ENCODE results near the gene PRMT2.

Gene PRMT2

DNA sequence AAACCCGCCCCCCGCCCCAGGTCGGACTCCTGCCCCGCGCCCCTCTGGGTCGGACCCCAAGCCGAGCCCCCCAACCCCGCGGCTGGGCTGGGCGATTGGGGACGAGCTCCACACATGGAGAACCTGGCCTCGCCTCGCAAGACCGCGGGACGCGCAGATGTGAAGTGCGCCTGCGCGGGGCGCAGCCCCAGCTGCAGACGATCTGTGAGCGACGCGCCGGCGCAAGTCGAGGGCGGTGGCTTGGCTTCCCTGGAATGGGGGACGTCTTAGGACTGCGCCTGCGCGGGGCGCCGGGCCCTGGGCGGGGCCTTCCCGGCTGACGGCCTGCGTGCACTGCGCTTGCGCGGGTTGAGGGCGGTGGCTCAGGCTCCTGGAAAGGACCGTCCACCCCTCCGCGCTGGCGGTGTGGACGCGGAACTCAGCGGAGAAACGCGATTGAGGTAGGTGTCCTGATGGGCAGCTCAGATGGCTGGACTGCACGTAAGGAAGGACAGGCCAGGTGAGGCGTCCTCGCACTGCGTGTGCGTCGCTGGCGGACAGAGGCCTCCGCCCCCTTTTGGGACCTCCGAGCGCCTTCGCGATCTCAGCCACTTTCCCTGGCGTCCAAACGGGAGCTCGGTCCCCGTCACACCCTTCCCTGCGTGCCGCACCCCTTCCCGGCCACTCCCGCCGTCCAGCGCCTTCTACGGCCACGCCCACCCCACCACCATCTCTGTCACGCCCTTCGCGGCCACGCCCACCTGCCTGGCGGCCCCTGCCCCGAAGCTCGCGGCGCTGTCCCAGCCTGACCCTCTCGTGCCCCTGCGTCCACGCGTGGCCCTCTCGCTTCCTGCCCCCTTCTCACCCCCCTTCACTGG, at the start of gene PRMT2:
PRMT2 (plus strand) TSS at position 351 of the 857 bp plus-strand sequence. CDS start 1,278 bp downstream, outside the sequence.
- DNase-seq (ENCODE audit: low read depth in 3 of 3): peak; percentile 95 to 98 (median 96)

DNA sequence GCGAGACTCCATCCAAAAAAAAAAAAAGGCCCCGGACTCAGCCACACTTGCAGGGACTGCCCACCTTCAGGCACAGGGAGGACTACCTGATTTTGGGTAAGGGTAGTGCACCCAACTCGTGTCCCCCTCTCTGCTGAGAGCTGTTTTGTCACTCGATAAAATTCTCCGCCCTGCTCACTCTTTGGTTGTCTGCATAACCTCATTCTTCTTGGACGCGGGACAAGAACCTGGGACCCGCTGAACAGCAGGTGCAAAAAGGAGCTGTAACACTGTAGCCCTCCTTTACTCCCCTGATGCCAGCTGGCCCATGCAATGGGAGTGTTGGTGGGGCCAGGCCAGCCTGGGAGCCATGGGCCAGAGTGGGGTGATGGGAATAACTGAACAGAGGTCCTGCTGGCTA, 41.2 kb upstream of the PRMT2 start:
- DNase-seq (ENCODE audit: low read depth in 3 of 3): no peak

DNA sequence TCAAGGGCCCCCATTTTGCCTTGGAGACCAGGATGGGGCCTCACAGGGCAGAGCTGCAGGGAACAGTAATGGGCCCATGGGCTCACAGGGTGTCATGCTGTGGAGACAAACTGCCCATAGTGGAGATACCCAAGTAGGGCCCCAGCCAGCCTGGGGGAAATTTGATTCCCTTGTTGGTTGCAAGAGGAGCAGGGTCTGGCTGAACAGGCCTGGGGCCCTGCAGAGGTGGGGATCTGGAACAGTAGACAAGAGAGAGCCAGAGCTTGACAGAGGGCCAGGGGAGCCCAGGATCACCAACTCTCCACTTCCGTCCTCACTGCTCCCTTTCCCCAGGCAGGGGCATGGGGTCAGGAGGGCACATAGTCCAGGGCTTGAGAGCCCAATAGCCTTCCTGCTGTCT, 39.3 kb upstream of the PRMT2 start:
- DNase-seq (ENCODE audit: low read depth in 3 of 3): no peak

DNA sequence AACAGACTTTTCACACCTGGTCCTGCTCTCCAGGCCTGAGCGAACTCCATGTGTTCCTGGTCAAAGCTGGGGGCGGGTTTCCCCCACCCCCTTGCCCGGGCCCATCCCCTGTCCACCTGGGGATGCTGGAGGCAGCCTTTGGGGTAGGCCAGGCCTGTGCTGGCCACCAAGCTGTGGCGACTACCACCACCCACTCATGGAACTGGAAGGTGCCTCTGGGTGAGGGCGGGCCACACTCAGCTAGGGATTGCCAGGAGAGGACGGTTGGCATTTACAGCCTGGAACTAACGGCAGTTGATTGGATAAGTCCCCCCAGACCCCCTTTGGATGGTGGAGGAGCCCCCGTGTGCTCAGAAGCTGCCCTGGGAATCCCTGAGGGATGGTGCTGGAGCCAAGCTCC, 38.4 kb upstream of the PRMT2 start:
- DNase-seq (ENCODE audit: low read depth in 3 of 3): no peak

DNA sequence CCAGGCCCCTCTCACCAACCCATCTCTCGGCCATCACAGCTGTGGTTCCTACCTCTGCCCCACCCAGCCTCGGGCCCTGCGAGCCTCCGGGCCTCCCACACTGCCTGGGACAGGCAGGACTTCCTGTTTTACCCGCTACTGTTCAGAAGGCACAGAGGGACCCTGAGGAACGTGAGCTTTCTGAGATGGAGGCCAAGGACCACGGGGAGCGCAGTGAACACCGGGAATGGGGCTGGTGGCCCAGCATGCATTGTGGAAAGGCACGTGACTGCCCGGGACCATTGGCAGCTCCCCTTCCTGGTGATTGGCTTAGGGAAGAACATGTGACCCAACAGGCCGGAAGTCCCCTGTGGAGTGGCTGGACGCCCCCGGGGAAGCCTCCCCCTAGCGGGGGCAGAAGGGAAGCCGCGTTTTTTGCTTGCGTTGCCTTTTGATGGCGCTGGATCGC, 37.6 kb upstream of the PRMT2 start:
- no peak for DNase-seq (ENCODE audit: low read depth in 3 of 3)

DNA sequence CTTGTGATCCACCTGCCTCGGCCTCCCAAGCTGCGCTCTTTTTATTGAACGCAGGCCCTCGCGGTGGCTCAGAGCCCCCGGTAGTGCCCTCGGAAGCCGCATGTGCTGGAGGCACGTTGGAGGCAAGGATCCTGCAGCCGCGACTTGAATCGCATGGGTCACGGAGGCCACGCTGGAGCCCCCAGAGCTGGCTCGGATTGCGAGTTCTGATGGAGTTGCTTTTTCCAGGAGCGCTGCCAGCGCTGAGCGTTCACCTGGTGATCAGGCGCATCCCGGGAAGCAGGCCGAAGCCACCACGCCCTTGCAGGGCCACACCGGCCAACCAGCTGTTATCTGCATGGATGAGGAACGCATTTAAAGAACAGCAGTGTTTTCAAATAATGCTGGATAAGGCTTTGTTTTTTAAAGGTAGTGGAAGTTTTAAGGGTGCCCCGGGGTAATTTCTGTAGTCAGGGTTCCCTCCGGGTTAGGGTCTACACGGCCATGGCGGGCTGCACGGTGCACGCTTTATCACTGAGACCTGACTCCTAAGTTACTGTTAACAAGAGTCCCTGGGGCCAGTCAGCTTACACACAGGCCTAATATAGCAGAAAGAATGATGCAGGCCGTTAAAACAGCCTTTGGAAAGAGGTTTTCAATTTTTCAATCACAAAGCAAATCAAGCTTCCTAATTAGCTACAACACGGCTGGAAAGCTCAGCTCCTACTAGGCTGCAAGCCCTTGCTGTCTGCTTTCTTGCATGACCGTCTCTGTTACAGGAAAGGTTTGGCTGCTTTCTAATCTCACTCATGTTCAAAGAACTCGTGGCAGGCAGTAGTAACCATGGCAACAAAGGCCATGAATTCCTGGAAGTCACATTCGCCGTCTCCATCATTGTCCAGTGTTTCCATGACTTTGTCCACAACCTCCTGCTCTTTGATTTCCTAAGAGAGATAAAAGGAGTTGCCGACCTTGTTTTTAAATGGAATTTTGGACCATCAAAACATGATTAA, 36.6 kb upstream of the PRMT2 start:
- DNase-seq (ENCODE audit: low read depth in 3 of 3): no peak

DNA sequence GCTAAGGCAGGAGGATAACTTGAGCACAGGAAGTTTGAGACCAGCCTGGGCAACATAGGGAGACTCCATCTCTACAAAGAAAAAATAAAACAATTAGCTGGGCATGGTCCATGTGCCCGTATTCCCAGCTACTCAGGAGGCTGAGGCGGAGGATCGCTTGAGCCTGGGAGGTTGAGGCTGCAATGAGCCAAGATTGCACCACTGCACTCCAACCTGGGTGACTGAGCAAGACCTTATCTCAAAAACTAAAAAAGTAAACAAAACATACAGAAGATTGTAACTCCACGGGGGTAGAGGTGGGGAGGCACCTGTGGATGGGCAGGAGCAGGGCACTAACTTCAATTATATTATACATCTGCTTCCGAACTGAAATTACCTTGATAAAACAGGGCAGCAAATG, 35.2 kb upstream of the PRMT2 start:
- DNase-seq (ENCODE audit: low read depth in 3 of 3): no peak

DNA sequence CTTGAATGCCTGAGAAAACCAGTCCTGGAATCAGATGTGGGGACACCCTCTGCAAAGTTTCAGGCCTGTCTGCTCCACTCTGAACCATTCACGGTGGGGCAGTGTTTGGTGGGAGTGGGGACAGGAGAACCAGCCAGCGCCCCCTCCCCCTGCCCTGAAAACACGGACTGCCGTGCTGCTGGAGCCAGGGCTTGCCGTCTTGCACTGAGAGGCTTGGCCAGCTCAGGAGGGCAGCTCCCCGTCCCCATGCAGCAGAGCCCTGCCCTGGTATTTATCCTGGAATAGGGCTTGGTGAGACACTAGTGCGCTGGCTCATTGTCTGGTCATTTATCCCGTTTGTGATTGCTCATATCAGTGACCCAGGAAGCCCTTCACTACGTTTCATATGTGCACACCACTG, 34.5 kb upstream of the PRMT2 start:
- no peak for DNase-seq (ENCODE audit: low read depth in 3 of 3)

DNA sequence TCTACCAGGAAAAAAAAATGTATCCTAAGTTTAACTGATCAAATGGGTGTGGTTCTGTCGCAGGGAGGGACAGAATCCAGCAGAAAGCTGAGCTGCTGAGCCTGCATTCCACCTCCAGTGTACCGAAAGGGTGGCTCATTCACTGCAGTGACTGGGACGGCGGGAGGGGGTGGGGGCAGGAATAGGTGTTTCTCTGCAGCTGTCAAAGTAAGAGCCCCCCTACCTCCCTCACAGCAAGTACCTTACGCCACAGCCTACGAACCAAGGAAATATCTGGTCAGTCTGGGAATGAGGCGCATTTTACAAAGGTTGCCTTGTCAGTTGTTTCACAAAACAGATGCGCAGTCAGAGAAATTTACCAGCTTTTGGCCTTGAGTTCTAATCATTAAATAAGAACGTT, 32.2 kb upstream of the PRMT2 start:
- DNase-seq (ENCODE audit: low read depth in 3 of 3): no peak

DNA sequence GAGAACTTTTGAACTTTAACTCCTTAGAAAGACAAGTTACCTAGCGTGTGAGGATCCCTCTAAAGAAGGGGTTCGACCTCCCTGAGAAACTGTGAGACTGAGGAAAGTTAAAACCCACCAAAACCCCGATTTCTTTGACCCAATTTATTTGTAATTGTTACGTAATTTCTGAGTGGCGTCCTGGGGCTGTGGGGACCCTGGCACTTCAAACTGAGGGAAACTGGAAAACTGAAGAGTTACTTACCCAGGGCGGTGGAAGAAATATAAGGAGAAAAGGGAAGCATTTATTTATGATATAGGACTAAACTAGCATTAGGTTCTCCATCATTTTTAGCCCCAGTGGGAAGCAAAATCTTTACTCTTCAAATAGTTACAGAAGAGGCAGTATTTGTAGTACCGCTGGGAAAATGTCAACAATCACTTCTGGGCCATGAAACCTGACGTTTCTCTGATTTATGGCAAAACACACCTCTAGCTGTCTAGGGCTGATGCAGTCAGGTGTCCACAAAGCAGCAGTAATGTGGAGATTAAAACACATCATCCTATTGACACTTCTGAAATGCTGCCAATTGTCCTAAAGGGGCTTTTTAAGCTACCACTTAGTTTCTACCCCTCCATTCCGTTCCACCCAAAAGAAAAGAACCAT, 31.0 kb upstream of the PRMT2 start:
- DNase-seq (ENCODE audit: low read depth in 3 of 3): no peak

DNA sequence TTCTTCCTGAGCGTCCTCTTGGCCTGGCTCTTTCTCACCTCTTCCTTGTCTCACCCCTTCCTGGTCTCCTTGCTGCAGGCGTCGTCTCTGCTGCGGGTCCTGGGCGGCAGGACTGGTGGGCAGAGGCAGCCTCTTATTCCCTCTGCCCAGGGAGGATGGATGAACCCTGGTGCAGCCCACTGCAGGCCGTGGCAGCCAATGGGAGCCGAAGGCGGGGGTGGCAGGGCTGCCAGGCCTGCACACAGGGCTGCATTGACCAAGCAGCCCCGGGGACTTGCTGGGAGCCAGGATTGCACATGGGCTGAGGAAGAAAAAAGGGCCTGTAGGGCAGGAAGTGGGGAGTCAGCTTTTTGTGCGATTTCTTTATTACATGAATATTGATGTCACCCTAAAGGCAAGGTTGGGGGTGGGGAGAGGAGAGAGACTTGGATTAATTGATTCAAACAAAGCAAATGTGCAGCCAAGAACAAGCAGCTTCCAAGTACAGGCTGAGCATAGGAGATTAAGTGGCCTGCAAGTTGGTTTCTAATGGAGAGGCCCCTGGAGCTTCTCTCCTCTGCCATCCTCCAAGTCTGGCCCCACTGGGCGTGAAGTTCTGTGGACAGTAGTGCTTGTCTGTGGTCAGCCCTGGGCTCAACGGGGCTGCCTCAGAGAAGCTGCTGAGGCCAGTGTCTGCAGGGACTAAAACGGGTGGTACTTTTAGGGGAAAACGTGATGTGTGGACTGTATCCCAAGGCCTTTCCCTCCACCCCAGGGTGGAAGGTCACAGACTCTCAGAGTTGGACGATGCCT, 30.3 kb upstream of the PRMT2 start, which contains the start of gene S100B:
S100B (minus strand) TSS at position 108 of the 792 bp plus-strand sequence. CDS start 2,667 bp downstream, outside the sequence.
- no peak for DNase-seq (ENCODE audit: low read depth in 3 of 3)

DNA sequence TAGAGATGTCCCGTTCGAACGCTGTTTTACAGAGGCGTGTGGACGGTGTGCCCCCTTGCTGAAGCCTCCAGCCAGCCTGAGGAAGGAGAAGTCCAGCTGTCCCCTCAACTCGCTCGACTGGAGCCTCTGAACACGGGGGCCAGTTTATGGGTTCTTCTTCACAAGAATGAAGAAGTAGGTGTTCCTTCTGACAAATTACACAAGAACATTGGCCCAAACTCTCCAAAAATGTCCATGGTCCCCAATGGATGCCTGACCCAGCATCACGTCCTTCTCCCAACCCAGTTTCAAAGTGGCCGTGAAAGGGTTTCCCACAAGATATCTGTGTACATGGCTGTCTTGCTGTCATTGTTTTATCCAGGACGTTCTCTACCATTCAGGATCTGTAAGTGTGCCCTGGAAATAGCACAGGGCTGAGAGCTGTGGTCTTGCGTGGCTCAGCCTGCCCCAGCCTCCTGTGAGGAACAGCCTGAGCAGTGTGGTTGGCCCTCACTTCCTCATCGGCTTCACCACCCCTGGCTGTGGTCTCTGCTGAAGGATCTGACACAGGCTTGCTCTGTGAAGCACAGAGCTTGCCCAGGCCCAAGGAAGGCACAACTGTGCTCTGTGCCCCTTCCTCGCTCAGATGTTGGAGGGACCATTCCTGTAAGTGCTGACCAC, 29.6 kb upstream of the PRMT2 start:
- DNase-seq (ENCODE audit: low read depth in 3 of 3): peak in 1 of 3 experiments; percentile 16

DNA sequence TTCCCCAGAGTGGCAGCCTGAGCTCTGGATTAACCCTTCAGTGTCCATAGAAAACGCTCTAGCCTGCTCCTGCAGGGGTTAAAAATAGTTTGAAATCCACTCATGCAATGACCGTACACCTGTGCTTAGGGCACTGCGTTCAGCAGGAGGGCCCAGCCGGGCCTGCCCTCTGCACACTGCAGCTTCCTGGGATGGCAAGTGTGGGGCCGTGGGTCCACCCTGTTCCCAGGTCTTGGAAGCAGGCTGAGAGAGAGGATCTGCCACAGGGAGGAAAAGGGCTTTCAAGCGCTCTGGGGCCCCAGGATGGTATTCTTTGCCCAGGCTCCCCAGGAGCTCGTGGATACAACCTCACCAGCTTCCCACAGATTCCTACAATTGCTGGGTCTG, 29.1 kb upstream of the PRMT2 start:
- no peak for DNase-seq (ENCODE audit: low read depth in 3 of 3)

DNA sequence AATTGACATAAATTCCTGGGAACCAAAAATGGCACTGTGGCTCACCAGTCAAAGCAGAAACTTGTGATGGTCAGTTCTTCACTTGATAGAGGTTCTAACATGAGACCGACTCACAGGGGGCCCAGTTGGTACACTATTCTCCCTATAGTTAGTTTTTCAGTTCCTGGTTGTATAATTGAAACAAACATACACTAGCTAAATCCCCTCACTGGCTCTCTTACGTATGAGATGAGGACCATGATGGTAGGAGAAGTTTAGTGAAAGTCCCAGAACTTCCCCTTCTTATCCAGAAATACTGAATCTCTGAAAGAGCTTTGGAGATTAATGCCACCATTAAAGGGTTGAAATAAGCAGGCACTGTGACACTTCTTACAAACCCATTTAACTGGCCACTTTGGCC, 27.8 kb upstream of the PRMT2 start:
- DNase-seq (ENCODE audit: low read depth in 3 of 3): no peak

DNA sequence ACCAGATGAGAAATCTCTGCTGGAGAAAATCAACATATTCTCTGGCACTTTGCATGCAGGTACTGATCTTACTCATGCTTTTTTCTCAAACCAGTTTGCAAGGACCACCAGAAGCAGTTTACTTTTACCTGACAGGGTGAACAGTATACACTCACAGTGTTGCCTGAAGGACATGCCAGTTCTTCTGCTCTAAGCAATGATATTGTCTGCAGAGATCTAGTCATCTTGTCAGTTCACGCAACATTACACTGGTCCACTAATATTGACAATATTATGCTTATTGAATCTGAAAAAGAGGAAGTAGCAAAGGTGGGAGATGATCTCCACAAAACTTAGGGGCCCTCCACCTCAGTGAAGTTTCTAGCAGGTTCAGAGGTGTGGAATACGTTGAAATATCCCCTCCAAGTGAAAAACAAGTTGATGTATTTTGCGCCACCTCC, 26.8 kb upstream of the PRMT2 start:
- DNase-seq (ENCODE audit: low read depth in 3 of 3): no peak

DNA sequence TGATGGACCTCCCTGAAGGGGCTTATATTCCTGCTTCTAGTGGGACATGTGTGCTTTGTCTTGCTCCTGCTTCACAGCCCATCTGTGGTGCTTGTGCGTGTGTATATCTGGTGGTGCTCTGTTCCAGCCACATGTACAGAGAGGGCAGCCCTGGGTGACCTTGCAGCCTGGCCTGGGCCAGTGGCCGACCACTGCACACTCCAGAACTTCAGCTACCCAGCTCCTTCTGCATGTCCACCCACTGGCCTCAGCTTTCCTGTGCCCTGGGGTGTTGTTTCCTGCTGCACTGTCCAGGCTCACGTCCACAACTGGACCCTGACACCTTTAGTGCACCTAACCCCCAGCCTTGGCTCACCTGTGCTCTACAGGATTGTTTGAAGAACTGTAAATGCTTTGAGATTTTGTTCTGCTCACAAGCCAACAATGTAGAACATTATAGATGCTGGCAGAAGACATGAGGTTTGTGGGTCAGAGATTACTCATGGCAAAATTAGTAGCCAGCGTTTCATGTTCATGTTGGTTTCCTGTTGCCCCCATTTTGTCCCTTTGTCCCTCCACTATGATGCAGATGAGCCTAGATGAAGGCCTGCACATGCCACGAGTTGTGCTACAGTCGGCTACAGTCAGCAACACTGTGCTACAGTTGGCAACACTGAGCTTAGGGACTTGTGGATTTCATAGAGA, 25.3 kb upstream of the PRMT2 start:
- no peak for DNase-seq (ENCODE audit: low read depth in 3 of 3)

DNA sequence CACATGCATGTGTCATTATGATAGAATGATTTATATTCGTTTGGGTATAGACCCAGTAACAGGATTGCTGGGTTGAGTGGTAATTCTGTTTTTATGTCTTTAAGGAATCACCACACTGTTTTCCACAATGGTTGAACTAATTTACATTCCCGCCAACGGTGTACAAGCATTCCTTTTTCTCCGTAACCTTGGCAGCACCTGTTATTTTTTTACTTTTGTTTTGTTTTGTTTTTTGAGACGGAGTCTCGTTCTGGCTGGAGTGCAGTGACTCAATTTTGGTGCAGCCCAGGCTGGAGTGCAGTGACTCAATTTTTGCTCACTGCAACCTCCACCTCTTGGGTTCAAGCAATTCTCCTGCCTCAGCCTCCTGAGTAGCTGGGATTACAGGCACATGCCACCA, 22.1 kb upstream of the PRMT2 start:
- DNase-seq (ENCODE audit: low read depth in 3 of 3): no peak

DNA sequence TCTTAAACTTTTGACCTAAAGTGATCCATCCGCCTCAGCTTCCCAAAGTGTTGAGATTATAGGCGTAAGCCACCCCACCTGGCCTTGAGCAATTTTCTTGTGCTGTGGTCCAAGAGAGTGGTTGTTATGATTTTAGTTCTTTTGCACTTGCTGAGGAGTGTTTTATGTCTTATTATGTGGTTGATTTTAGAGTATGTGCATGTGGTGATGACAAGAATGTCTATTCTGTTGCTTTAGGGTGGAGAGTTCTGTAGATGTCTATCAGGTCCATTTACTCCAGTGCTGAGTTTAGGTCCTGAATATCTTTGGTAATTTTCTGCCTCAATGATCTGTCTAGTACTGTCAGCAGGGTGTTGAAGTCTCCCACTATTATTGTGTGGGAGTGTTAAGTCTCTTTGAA, 19.4 kb upstream of the PRMT2 start:
- no peak for DNase-seq (ENCODE audit: low read depth in 3 of 3)

DNA sequence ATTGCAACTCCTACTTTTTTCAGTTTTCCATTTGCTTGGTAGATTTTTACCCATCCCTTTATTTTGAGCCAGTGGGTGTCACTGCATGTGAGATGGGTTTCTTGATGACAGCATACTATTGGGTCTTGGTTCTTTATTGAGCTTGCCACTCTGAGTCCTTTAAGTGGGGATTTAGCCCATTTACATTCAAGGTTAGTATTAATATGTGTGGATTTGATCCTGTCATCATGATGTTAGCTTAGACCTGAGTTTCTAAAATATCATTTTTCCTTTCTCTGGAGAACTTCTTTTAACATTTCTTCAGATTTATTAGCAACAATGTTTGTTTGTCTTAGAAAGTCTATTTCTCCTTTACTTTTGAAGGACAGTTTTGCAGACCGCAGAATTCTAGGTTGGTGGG, 18.8 kb upstream of the PRMT2 start:
- no peak for DNase-seq (ENCODE audit: low read depth in 3 of 3)

Data from stimulated activated CD4-positive, alpha-beta T cell treated with anti-CD3 and anti-CD28 coated beads, TNF-alpha, amount 100 ng/mL, for 4 hours (primary cell).